ENCODE data around the gene SMIM41.
A peak's percentile ranks its signal among the peaks of the same experiment; 100 is the strongest.

Gene SMIM41

DNA sequence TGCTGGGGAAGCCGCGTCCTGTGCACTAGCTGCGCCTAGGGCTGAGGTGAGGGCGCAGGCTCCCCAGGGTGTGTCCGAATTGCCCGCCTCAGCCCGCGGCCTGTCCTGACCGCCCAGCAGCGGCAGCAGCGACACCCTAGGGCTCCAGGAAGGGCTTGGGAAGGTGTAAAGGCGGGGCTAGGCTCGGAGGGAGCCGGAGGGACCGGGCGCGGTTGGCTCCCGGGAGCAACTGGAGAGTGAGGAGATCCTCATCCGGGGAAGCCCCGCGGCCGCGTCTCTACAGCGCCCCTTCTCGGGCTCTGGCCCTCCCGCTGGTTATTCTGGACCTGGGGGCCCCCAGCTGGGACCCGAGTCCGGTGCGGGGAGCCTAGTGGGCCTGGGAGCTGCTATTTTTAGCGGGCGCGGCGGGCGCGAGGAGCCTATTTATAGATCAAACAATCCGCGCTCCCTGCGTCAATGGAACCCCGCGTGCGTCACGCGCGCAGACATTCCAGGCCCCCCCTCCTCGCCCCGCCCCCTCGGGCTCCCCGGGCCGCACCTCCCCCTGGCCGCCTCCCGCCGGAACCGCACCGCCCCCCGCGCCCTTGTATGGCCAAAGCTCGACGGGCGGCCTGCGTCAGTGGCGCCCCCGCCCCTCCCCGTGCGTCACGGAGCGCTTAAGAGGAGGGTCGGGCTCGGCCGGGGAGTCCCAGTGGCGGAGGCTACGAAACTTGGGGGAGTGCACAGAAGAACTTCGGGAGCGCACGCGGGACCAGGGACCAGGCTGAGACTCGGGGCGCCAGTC is 28.6 kb upstream of the SMIM41 start, which contains the start of gene NR4A1:
TSS of gene NR4A1 (plus strand) at position 685 of the 784 bp plus-strand sequence. CDS start 2,887 bp downstream, outside the sequence.
- peak; percentile 98 for DNase-seq (ENCODE audit: low read depth)

DNA sequence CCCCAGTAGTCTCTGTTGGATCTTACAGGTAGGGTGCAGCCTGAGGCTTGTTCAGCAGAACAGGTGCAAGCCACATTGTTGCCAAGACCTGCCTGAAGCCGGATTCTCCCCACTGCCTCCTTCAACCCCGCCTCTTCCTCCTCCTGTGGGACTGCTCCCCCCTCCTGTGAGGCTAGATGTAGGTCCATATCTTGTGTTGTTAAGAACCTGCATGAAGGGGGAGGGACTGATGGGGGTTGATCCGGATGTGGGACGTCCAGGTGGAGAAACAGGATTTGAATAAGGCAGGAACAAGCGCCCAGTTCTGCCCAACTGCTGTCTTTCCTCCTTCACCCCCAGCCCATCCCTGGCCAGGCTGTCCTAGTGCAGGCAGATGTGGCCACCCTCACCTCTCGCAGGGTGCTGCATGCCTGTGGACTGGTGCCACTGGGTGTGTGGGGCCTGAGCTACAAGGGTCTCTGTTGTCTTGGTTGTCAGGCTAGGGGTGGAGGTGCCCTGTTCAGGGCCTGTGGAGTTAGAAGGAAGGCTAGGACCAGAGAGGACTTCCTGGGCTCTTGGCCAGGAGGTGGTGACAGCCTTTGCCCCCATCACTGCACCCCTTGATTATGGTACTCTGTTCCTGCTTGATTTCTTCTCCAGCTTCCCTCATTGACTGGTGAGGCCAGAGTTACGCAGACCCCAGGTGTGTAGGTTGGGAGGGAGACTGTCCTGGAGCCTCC is 26.9 kb upstream of the SMIM41 start:
- DNase-seq (ENCODE audit: low read depth): no peak

DNA sequence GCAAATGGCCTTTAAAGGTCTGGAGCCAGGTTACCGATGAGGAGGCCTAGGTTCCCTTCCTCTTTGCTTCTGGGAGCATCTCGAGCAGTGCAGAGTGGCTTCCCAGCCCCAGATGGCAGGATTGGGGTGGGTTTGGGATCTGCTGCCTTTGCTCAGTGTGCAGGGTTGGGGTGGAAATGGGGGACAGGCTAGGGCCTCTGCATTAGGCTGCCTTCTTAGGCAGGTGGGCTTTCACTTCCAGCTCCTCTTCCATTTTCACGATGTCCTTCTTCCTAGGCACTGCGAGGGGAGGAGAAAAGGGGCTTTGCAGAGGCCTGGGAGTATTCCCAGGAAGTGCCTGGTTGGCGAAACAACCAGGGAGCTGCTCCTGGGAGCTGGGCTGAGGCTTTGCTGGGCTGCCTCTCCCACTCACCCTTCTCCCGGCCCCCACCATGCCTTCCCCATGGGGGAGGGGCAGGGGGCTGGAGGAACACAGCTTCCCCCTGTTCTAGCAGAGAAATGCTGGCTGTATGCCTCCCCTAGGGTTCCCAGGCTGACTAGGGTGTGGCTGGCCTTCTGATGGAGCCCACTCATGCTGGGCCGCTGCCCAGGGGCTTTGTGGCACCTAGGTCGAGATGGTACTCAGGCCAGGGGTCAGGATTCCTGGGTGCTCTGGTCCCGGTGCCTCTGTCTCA is 25.8 kb upstream of the SMIM41 start:
- no peak for DNase-seq (ENCODE audit: low read depth)

- no peak for DNase-seq (ENCODE audit: low read depth)
These were observed 25.2 kb upstream of the SMIM41 start for GRCh38 chr12:52054231-52054832.

- DNase-seq (ENCODE audit: low read depth): no peak
These were observed 24.4 kb upstream of the SMIM41 start for GRCh38 chr12:52054833-52055730.

DNA sequence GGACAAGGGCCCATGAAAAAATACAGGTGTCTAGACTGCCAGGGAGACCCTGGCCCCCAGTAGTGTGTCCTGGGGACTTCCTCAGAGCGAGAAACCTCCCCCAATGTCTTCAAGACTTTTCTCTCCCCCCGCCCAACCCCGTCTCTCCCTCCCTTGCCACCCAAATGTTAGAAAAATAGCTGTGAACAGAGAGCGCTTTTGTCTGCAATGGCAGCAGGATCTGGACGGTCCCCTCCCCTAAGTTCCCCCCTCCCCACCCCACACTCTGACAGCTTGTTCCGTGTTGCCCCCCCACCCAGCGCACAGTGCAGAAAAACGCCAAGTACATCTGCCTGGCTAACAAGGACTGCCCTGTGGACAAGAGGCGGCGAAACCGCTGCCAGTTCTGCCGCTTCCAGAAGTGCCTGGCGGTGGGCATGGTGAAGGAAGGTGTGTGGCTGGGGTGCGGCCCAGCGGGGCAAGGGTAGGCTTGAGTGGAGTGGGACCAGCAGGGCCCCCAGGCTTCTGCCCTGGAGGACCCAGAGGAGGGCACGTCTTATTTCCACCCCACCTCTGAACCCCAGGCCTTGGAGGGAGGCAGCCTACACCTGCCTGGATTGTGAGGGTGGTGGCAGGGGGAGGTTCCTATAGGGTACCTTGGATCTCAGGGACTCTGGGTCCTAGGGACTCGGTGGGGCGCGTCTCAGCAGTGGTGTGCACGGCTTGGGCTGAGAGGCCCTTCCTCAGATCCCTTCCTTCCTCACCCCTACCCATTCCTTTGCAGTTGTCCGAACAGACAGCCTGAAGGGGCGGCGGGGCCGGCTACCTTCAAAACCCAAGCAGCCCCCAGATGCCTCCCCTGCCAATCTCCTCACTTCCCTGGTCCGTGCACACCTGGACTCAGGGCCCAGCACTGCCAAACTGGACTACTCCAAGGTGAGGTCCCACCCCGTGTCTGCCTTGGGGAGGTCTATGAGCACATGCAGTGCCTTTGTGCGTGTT is 23.5 kb upstream of the SMIM41 start:
- no peak for DNase-seq (ENCODE audit: low read depth)

GRCh38 chr12:52056801-52057637 is 22.5 kb upstream of the SMIM41 start:
- DNase-seq (ENCODE audit: low read depth): no peak

DNA sequence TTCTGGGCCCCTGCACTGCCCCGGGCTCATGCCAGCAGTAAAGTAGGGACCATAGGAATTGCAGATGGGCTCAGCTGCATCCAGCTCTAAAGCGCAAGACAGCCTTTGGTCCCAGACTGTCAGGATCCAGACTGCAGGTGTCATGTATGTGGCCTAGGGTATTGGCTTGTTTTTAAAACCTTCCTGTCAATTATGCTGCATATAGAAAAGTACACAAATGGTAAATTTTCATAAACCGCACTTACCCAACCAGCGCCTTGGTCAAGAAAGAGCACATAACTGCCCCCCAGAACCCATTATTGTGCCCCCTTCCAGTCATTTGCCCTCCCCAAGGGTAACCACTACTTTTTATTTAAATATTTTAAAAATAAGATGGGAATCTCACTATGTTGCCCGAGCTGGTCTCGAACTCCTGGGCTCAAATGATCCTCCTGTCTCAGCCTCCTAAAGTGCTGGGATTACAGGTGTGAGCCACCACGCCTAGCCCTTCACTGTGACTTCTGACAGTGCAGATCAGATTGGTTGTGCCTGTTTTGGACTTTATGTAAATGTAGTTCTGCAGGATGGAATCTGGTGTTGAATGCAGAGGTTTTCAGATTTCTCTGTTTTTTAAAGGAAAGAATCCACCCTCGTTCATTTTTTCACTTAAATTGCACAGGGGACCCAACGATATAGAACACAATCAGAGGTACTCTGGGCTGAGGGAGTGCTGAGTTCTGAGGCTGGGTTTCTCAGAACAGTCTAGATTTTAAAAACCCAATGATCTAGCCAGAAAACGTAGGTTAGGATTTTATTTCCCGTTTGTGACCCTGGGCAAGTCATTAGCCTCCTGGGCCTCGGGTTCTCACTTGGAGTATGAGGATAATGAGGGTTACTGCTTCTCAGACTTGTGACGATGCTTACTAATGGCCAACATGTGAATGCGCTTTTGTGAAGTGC is 21.6 kb upstream of the SMIM41 start:
- no peak for DNase-seq (ENCODE audit: low read depth)

GRCh38 chr12:52058631-52059361 is 20.7 kb upstream of the SMIM41 start:
- no peak for DNase-seq (ENCODE audit: low read depth)

DNA sequence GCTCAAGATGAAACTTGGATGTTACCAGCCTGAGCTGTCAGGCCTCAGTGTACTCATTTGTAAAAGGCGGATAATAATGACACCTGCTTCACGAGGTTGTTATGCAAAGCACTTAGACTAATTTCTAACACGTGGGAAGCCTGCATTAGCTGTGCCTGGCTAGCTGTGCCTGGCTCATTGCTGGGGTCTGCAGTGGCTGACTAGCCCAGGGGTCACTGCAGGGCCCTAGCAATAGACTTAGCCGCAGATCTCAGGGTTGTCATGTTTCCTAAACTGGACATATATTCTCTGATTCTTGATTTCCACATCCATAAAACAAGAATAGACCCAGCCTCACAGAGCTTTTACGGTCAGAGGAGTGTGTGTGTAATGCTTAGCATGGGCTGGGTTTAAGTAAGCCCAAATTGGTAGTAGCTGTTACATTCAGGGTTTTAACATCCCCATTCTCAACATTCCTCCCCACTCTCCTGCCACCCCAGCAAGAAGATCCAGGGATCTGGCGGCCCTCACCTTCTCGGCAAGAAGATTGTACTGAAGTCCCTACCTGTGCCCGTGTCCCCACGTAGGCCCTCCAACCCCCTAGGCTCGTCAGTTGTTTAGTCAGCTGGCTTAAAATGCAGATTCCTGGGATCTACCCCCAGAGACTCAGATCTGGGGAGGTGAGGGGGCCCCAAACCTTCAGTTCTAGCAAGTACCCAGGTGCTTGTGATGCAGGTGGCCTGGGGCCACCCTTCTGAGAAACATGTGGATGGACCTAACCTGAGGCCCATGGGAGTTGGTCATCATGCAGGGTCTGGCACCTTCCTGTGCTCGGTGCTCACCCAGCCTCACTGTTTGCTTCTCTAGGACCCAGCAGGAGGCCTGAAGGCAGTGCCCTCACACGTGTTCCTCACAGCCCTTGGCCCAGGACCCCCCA is 19.7 kb upstream of the SMIM41 start:
- DNase-seq (ENCODE audit: low read depth): no peak

- DNase-seq (ENCODE audit: low read depth): no peak
These were observed 18.9 kb upstream of the SMIM41 start for GRCh38 chr12:52060498-52061177.

- DNase-seq (ENCODE audit: low read depth): no peak
These were observed 17.9 kb upstream of the SMIM41 start for GRCh38 chr12:52061470-52062166.

DNA sequence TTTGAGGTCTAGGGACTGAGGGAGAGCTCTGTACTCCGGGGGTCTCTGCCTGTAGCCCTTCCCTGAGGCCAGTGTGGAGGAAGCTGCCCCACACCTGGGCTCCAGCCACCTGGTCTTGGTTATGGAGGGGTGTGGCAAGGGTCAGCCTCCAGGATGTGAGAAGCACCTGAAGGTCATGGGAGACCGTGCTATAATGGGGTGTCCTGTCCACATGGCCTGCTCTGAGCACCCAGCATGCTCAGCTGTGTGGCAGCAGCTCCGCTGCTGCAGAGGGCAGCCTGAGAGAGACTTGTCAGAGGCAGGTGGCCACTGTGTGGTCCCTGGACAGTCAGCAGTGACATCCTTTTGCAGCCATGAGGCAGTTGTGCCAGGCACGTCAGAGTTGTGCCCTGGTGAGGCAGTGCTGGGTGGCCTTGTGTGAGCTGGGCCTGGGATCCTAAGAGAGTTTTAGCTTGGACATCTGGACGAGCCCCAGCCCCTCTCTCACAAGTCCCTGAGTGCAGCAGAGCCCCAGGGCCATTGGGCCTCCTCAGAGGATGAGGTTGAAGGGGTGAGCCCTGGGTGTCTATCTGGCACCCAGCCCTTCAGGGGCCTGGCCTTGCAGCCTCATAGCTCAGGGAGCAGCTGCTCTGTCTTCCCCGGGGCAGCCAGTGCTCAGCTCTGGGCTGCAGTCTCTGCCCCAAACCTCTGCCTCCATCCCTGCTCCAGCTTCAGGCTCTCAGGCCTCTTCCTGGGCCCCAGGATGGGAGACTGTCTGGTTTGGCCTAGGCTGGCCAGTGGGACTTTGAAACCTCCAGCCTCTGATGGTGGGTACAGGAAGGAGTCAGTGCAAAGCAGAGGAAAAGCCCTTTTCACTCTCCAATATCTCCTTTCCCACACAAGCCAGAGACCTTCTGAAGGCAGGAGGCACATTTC is 17.1 kb upstream of the SMIM41 start:
- no peak for DNase-seq (ENCODE audit: low read depth)

All from activated T-cell treated with anti-CD3 and anti-CD28 coated beads for 24 hours (primary cell).